Astrocyte (in vitro differentiated cells and primary cell): ENCODE results near the gene TEX19.

Source experiments
- CTCF ChIP-seq: IDR thresholded peaks from 2 replicates; pipeline ENCODE4 v1.5.1; 2011; ENCODE audit warnings: low read depth, mild to moderate bottlenecking, inconsistent platforms, low read length, moderate library complexity; ENCODE audit not compliant: insufficient read depth
- EZH2 ChIP-seq: IDR thresholded peaks from 2 replicates; pipeline ENCODE4 v1.6.1; 2012; ENCODE audit warnings: mild to moderate bottlenecking, low read length, inconsistent platforms; ENCODE audit not compliant: insufficient read depth

GRCh38 chr17:82344175-82344907 lies 14.7 kb upstream of the TEX19 start:
- TF ChIP-seq EZH2 (no peak), CTCF (no peak)
